ENCODE results near the gene TACC3. TPM values are rescaled to one million over a fixed set of nuclear protein-coding genes. Genes with fewer than 3 reads are reported as not detected.
"Not testable (repeated sequence)": the region's sequence is repeated elsewhere in the genome, so short reads cannot be mapped to it uniquely, and the experiment has no call there.

The TACC3 gene
- total RNA-seq, 1 donor from 2014 or later, result 13.9 TPM

DNA sequence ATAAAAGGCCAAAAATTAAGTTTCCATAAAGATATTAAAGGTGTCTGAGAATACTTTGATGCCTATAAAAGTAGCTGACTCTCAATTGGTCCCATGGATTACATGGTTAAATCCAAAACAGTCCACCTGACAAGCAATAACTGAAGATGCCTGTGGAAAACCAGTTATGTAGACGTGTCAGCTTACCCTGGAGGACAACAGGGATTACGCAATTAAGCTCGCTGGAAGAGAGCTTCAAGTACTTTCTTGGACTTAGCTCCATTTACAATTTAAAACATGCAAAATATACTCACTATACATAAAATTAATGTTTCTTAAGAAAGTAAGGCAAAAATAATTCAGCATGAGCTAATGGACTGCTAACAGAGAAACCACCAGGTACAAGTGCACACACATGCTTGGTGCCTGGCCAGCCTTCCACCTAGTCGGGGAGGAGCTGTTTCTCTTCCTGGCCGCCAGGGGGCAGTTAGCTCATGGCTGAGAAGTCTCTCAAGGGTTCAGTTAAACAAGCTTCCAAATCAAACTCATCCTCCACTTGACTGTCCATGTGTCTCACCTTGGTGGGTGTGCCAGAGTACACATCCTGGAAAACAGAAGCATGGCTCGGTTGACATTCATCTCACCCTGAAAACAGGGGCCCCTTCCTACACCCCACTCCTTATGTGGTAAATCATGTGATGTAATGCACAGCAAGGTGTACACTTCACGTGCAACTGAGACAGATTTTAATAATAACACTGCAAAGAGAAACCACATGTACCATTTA, 28.0 kb upstream of the TACC3 start:
- peaks cover 3% of the 10 kb centered on the region for H3K36me3 ChIP-seq (ENCODE audit: control insufficient read depth, insufficient read depth, low read length)
- TF ChIP-seq, protein P1, sequence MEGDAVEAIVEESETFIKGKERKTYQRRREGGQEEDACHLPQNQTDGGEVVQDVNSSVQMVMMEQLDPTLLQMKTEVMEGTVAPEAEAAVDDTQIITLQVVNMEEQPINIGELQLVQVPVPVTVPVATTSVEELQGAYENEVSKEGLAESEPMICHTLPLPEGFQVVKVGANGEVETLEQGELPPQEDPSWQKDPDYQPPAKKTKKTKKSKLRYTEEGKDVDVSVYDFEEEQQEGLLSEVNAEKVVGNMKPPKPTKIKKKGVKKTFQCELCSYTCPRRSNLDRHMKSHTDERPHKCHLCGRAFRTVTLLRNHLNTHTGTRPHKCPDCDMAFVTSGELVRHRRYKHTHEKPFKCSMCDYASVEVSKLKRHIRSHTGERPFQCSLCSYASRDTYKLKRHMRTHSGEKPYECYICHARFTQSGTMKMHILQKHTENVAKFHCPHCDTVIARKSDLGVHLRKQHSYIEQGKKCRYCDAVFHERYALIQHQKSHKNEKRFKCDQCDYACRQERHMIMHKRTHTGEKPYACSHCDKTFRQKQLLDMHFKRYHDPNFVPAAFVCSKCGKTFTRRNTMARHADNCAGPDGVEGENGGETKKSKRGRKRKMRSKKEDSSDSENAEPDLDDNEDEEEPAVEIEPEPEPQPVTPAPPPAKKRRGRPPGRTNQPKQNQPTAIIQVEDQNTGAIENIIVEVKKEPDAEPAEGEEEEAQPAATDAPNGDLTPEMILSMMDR (IDR thresholded peaks at IDR 0.05; ENCODE audit: insufficient read depth, low read length, poor library complexity, severe bottlenecking), result peak; percentile 96

DNA sequence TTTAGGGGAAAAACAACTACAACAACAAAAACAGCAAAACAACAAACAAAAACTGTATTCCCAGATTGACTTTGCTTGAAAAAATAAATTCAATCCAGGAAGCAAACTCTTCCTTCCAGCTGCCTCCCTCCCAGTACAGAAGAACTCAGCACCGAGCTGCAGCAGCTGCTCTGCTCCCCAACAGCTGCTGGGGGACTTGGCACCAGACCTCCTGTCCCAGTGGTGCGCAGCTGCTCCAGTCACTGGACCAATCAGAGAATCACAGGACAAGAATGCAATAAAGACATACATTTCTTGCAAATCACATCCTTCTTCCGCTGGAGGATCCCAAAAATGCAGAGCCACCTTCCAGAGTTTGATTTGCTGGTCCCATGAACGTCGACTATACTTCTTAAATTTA, 25.4 kb upstream of the TACC3 start:
- TF ChIP-seq, protein P1 (IDR thresholded peaks at IDR 0.05; ENCODE audit: insufficient read depth, low read length, poor library complexity, severe bottlenecking), result no peak
- DNase-seq (ENCODE audit: low read depth), result no peak
- Histone ChIP-seq H3K4me3 (ENCODE audit: low read depth, low read length) (no peak overlapping the region), H3K36me3 (ENCODE audit: control insufficient read depth, insufficient read depth, low read length) (peaks cover 3% of the 10 kb centered on the region), H3K27me3 (ENCODE audit: control insufficient read depth, insufficient read depth, low read length) (no peaks in the 10 kb centered on the region)

More for the DNA sequence above, 28.0 kb upstream of the TACC3 start:
- Histone ChIP-seq H3K27me3 (ENCODE audit: control insufficient read depth, insufficient read depth, low read length) (no peaks in the 10 kb centered on the region), H3K4me3 (ENCODE audit: low read depth, low read length) (no peak overlapping the region)
- no peak for DNase-seq (ENCODE audit: low read depth)

DNA sequence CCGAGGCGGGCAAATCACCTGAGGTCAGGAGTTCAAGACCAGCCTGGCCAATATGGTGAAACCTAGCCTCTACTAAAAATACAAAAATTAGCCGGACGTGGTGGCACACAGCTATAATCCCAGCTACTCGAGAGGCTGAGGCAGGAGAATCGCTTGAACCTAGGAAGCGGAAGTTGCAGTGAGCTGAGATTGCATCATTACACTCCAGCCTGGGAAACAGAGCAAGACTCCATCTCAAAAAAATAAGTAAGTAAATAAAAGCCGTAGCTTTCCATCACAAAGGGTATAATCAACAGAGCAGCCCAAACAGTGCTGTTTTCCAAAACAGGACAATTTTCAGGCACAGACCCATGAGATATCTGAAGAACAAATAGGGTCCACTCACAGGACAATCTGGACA, 19.6 kb upstream of the TACC3 start:
- H3K4me3 ChIP-seq (ENCODE audit: low read depth, low read length); H3K36me3 ChIP-seq (ENCODE audit: control insufficient read depth, insufficient read depth, low read length); DNase-seq (ENCODE audit: low read depth): not testable (repeated sequence)

DNA sequence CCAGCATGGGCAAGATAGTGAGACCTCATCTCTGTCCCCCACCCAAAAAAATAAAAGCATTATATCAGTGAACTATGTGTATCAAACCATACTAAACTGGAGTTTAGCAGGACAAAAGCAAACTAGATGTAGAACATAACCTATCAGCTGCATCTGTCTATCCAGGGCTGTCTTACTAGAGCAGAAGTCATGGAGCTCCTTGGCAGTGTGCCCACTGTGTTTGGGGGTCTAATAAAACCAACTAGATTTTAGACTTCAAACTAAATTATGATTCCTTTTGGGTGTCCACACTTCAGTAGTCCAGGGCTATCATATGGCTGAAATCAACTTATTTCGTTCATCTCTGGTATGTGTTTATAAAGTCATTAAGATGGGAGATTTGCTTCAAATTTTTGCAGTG, 17.5 kb upstream of the TACC3 start:
- Histone ChIP-seq H3K27me3 (ENCODE audit: control insufficient read depth, insufficient read depth, low read length) (no peaks in the 10 kb centered on the region), H3K36me3 (ENCODE audit: control insufficient read depth, insufficient read depth, low read length) (peaks cover 1% of the 10 kb centered on the region), H3K4me3 (ENCODE audit: low read depth, low read length) (no peak overlapping the region)
- TF ChIP-seq, protein P1 (IDR thresholded peaks at IDR 0.05; ENCODE audit: insufficient read depth, low read length, poor library complexity, severe bottlenecking), result no peak
- no peak for DNase-seq (ENCODE audit: low read depth)

More for the DNA sequence above, 19.6 kb upstream of the TACC3 start:
- H3K27me3 ChIP-seq (ENCODE audit: control insufficient read depth, insufficient read depth, low read length), result not testable (repeated sequence)

DNA sequence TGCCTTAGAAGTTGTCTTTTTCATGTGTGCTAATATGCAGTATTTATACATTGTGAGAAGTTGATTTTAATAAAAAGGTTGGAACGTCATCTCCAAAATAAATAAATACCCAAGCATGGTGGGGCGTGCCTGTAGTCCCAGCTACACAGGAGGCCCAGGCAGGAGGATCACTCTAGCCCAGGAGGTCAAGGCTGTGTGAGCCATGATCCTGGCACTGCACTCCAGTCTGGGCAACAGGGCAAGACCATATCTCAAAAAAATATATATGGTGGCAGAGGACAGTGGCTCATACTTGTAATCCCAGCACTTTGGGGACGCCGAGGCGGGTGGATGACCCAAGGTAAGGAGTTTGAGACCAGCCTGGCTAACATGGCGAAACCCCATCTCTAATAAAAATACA, 15.6 kb upstream of the TACC3 start:
- H3K27me3 ChIP-seq (ENCODE audit: control insufficient read depth, insufficient read depth, low read length), result no peaks in the 10 kb centered on the region
- TF ChIP-seq, protein P1 (IDR thresholded peaks at IDR 0.05; ENCODE audit: insufficient read depth, low read length, poor library complexity, severe bottlenecking), result no peak
- H3K36me3 ChIP-seq (ENCODE audit: control insufficient read depth, insufficient read depth, low read length), result peaks cover 1% of the 10 kb centered on the region
- no peak for DNase-seq (ENCODE audit: low read depth)
- no peak overlapping the region for H3K4me3 ChIP-seq (ENCODE audit: low read depth, low read length)

DNA sequence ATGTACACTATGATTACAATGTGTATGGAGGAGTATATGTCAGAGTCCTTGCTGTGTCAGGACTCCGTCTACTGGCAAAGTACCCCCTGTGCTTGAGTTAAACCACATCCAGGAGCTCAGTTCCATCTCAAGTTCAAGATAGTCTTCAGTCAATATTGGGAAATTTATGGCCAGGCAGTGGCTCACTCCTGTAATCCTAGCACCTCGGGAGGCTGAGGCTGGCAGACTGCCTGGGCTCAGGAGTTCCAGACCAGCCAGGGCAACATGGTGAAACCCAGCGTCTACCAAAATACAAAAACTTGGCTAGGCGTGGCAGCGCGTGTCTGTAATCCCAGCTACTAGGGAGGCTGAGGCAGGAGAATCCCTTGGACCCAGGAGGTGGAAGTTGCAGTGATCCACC, 15.0 kb upstream of the TACC3 start:
- Histone ChIP-seq H3K36me3 (ENCODE audit: control insufficient read depth, insufficient read depth, low read length) (peaks cover 1% of the 10 kb centered on the region), H3K27me3 (ENCODE audit: control insufficient read depth, insufficient read depth, low read length) (no peaks in the 10 kb centered on the region), H3K4me3 (ENCODE audit: low read depth, low read length) (no peak overlapping the region)
- TF ChIP-seq, protein P1 (IDR thresholded peaks at IDR 0.05; ENCODE audit: insufficient read depth, low read length, poor library complexity, severe bottlenecking), result no peak
- no peak for DNase-seq (ENCODE audit: low read depth)
